ENCODE measurements around the gene TBC1D4. TPM values are rescaled to one million over a fixed set of nuclear protein-coding genes. Genes with fewer than 3 reads are reported as not detected.

The TBC1D4 gene
- total RNA-seq, 1 experiment from 2014 or later, result 15.1 TPM

DNA sequence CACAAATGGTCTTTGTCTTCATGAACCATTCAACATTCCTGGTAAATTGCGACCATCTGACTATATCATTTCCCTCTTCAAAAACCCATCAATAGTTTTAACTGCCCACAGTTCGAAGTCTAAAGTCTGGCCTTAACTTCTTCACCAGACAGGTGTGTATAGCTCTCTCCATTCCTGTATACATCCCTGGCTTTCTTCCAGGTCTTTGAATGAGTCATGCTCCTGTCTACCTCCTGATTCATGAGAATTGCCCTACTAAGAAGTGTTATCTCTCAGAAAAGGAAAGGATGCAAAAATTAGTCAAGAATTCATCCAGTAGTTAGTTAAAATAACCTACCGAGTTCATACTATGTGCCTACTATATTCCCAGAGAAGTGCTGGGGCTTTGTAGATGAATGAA, 225.0 kb downstream of the TBC1D4 start:
- Histone ChIP-seq H3K4me2 (ENCODE audit: low read length) (no peak overlapping the region), H3K4me1 (ENCODE audit: insufficient read depth, low read length) (peaks cover 15% of the 10 kb centered on the region), H3K9me2 (replicated peaks; ENCODE audit: low read length) (no peaks in the 10 kb centered on the region), H2AFZ (ENCODE audit: low read length) (no peak overlapping the region), H3K27ac (ENCODE audit: low read length) (no peak overlapping the region), H3K4me3 (ENCODE audit: low read length) (no peak overlapping the region), H3K9ac (ENCODE audit: low read length) (no peak overlapping the region), H3K27me3 (ENCODE audit: low read length) (no peaks in the 10 kb centered on the region), H3F3A (ENCODE audit: low read length, unreplicated experiment) (no peaks in the 10 kb centered on the region), H3K36me3 (ENCODE audit: low read depth, low read length) (no peaks in the 10 kb centered on the region), H4K20me1 (ENCODE audit: low read length) (no peaks in the 10 kb centered on the region), H3K79me2 (ENCODE audit: low read length) (no peaks in the 10 kb centered on the region), H3K9me3 (ENCODE audit: low read length) (no peaks in the 10 kb centered on the region)
- ChIA-PET POLR2A (ENCODE audit: unreplicated experiment) (no interaction called here), CTCF (no interaction called here)
- TF ChIP-seq, protein P1, sequence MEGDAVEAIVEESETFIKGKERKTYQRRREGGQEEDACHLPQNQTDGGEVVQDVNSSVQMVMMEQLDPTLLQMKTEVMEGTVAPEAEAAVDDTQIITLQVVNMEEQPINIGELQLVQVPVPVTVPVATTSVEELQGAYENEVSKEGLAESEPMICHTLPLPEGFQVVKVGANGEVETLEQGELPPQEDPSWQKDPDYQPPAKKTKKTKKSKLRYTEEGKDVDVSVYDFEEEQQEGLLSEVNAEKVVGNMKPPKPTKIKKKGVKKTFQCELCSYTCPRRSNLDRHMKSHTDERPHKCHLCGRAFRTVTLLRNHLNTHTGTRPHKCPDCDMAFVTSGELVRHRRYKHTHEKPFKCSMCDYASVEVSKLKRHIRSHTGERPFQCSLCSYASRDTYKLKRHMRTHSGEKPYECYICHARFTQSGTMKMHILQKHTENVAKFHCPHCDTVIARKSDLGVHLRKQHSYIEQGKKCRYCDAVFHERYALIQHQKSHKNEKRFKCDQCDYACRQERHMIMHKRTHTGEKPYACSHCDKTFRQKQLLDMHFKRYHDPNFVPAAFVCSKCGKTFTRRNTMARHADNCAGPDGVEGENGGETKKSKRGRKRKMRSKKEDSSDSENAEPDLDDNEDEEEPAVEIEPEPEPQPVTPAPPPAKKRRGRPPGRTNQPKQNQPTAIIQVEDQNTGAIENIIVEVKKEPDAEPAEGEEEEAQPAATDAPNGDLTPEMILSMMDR (conservative IDR thresholded peaks at IDR 0.05; ENCODE audit: low read depth, low read length), result no peak
- TF ChIP-seq EZH2phosphoT487 (IDR thresholded peaks at IDR 0.05; ENCODE audit: borderline replicate concordance, low read length) (no peak), EZH2 (IDR thresholded peaks at IDR 0.05; ENCODE audit: low read length, unreplicated experiment) (no peak)
- intact Hi-C loops (cut with micrococcal nuclease), result loop anchor here (5.0 to 10.0 kb wide), 5 partner anchors 35 to 1505 kb away; partner anchors contain the start of gene KLF12
- ATAC-seq (peak; percentile 69), DNase-seq (peak; percentile 84)
- no TSS peak for BruUV-seq (replicated peaks)

DNA sequence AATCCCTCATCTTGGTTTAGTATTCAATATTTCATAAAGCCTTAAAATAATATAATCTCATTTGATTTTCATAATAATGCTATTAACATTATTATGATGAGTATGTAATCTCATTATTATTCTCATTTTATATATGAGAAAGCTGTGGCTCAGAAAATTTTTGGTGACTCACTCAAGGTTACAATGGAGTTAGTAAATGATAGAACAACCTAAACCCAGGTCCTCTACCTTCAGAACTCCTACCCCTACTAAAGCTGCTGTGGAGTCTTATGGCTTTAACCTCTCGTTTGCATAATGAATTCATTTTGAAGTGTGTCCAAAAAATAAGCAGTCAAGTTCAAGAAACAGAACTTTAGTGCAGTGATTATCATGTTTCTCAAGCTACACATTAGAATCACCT, 226.3 kb downstream of the TBC1D4 start:
- Histone ChIP-seq H3K9ac (ENCODE audit: low read length) (no peak overlapping the region), H3K27ac (ENCODE audit: low read length) (no peak overlapping the region), H3K4me1 (ENCODE audit: insufficient read depth, low read length) (peaks cover 15% of the 10 kb centered on the region), H3F3A (ENCODE audit: low read length, unreplicated experiment) (no peaks in the 10 kb centered on the region), H3K9me2 (replicated peaks; ENCODE audit: low read length) (no peaks in the 10 kb centered on the region), H3K4me3 (ENCODE audit: low read length) (no peak overlapping the region), H3K27me3 (ENCODE audit: low read length) (no peaks in the 10 kb centered on the region), H3K9me3 (ENCODE audit: low read length) (no peaks in the 10 kb centered on the region), H4K20me1 (ENCODE audit: low read length) (no peaks in the 10 kb centered on the region), H3K4me2 (ENCODE audit: low read length) (no peak overlapping the region), H2AFZ (ENCODE audit: low read length) (no peak overlapping the region), H3K79me2 (ENCODE audit: low read length) (no peaks in the 10 kb centered on the region), H3K36me3 (ENCODE audit: low read depth, low read length) (no peaks in the 10 kb centered on the region)
- ATAC-seq (no peak), DNase-seq (no peak)
- TF ChIP-seq EZH2 (IDR thresholded peaks at IDR 0.05; ENCODE audit: low read length, unreplicated experiment) (no peak), EZH2phosphoT487 (IDR thresholded peaks at IDR 0.05; ENCODE audit: borderline replicate concordance, low read length) (no peak)
- TF ChIP-seq, protein P1 (conservative IDR thresholded peaks at IDR 0.05; ENCODE audit: low read depth, low read length), result no peak
- intact Hi-C loops (cut with micrococcal nuclease), result loop anchor here (5.0 to 10.0 kb wide), 5 partner anchors 33 to 1503 kb away; partner anchors contain the start of gene KLF12
- no TSS peak for BruUV-seq (replicated peaks)
- ChIA-PET POLR2A (ENCODE audit: unreplicated experiment) (no interaction called here), CTCF (no interaction called here)

DNA sequence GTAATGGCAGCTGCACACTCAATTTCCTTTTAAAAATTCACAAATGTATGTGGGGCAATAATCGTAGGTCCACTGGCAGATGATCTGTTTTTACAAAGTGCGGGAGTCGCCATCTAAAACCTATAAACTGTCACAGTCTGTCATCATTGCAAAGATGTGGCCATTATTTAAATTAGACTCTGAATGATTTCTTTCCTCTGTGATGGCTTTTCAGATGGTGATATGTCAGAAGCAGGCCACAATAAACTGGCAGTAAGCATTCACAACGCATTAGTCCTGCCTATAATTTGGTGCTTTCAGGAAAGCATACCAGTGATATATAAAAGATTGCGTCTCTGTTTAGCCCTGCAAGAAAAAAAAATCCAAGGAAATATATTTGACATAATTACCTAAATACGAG, 226.8 kb downstream of the TBC1D4 start:
- intact Hi-C loops (cut with micrococcal nuclease), result loop anchor here (5.0 to 10.0 kb wide), 5 partner anchors 33 to 1503 kb away; partner anchors contain the start of gene KLF12
- no peak for DNase-seq
- Histone ChIP-seq H3F3A (ENCODE audit: low read length, unreplicated experiment) (no peaks in the 10 kb centered on the region), H3K27me3 (ENCODE audit: low read length) (no peaks in the 10 kb centered on the region), H4K20me1 (ENCODE audit: low read length) (no peaks in the 10 kb centered on the region), H3K4me3 (ENCODE audit: low read length) (no peak overlapping the region), H3K27ac (ENCODE audit: low read length) (no peak overlapping the region), H3K36me3 (ENCODE audit: low read depth, low read length) (no peaks in the 10 kb centered on the region), H3K79me2 (ENCODE audit: low read length) (no peaks in the 10 kb centered on the region), H3K4me2 (ENCODE audit: low read length) (no peak overlapping the region), H3K9me3 (ENCODE audit: low read length) (no peaks in the 10 kb centered on the region), H3K9me2 (replicated peaks; ENCODE audit: low read length) (no peaks in the 10 kb centered on the region), H2AFZ (ENCODE audit: low read length) (no peak overlapping the region), H3K4me1 (ENCODE audit: insufficient read depth, low read length) (peaks cover 15% of the 10 kb centered on the region), H3K9ac (ENCODE audit: low read length) (no peak overlapping the region)
- ChIA-PET POLR2A (ENCODE audit: unreplicated experiment) (no interaction called here), CTCF (no interaction called here)
- BruUV-seq (replicated peaks), result no TSS peak
- no peak for TF ChIP-seq EZH2 (IDR thresholded peaks at IDR 0.05; ENCODE audit: low read length, unreplicated experiment)
- no peak for ATAC-seq
